ACHN (cell line): ENCODE results near the gene TXNDC9.
"Not testable (repeated sequence)": the region's sequence is repeated elsewhere in the genome, so short reads cannot be mapped to it uniquely, and the experiment has no call there.

ENCODE experiments used
- DNase-seq: peaks from one replicate; pipeline ENCODE4 v3.0.0-alpha.2; 2015
- in situ Hi-C: cut with HindIII; loops from 2 replicates; pipeline ENCODE4 v1.10.0; 2017; ENCODE audit warnings: low sequenced_read_pairs, low pct_ligation_motif_present, low pct_unique_long_range_greater_than_20kb

TXNDC9 gene, protein sequence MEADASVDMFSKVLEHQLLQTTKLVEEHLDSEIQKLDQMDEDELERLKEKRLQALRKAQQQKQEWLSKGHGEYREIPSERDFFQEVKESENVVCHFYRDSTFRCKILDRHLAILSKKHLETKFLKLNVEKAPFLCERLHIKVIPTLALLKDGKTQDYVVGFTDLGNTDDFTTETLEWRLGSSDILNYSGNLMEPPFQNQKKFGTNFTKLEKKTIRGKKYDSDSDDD

GRCh38 chr2:99335911-99336803 is at the start of gene TXNDC9:
Gene TXNDC9, minus strand, starts transcription at chr2:99336333. Its CDS starts 3,123 bp downstream, at chr2:99333210.
- peak; percentile 100 for DNase-seq
- in situ Hi-C loops: no loop called here

DNA sequence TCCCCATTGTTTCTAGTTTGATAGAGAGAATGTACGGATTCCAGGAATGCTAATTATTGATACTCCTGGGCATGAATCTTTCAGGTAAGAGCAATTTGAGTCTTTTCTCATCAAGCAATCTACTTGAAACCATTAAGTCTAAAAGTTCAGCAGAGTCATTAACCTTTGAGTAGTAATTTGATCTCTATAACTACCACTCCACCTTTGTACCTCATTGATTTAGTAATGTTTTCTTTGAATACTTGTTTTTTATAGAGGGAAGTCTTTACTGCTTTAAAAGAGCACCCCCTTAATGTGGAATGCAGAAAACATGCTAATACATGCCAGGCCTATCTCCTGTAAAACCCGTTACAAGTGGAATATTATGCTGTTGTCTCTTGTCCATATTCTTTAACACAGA is 46.0 kb upstream of the TXNDC9 start:
- in situ Hi-C loops: no loop called here
- DNase-seq: no peak

DNA sequence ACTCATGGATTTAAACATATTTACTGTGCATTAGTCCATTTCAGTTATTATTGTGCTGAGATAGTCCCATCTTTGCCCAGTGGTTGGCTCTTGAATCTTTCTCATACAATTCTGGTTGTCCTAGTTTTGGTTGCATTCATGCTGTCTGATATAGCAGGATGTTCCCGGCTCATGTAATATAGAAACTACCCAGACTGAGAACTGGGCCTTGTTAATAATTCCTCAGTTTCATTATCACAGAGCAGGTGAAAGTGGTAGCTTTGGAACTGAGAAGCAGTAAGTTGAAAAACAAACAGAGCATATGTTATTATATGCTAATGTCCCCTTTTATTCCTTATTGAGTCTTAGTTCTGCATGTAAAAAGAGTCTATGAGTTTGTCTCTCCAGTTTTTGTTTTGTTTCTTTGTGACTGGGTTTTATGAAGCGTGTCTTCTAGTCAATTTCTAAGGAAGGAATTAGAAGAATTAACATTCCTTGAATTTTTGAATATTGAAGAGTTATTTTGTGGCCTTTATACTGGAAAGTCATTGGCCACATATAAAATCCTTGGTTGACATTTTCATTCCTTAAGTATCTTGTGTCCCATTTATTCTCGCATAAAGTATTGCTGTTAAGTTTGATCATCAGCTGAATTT is 44.4 kb upstream of the TXNDC9 start:
- DNase-seq: no peak

DNA sequence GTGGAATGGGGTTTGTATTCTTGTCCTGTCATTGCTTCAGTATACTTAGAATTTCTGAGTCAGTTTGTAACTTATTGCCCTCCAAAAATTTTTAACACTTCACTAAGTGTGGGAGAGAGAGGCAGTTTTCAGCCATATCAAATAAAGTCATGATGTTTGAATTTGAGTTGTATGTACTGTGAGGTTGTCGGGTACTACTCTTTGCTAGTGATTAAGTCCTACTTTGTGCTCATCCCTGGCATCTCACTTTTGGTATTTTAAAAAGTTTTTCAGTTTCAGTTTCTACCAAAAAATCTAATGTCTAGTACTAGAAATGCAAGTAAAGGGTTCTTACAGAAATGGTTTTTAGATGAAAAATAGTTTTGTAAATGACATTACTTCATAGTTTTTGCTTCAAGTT is 41.7 kb upstream of the TXNDC9 start:
- DNase-seq: no peak
- in situ Hi-C loops: no loop called here

More for the DNA sequence above, 44.4 kb upstream of the TXNDC9 start:
- in situ Hi-C loops: no loop called here

DNA sequence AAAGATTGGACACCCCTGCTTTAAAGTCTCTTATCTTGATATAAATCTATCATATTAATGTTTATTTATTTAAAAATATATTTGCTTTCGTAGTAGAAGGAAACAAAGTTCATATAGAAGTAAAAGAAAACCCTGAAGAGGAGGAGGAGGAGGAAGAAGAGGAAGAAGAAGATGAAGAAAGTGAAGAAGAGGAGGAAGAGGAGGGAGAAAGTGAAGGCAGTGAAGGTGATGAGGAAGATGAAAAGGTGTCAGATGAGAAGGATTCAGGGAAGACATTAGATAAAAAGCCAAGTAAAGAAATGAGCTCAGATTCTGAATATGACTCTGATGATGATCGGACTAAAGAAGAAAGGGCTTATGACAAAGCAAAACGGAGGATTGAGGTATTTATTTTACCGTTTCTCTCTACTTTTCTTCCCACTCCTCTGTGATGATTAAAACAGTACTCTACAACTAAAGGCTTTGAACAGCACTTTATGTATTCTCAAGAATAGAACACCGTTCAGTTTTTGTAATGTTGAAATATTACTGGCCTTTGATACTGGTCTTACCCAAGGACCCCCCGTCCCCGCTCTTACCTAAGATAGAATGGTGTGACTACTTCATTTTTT is 40.2 kb upstream of the TXNDC9 start:
- in situ Hi-C loops: no loop called here
- no peak for DNase-seq

GRCh38 chr2:99374747-99375146 is 38.6 kb upstream of the TXNDC9 start:
- no peak for DNase-seq
- in situ Hi-C loops: no loop called here

DNA sequence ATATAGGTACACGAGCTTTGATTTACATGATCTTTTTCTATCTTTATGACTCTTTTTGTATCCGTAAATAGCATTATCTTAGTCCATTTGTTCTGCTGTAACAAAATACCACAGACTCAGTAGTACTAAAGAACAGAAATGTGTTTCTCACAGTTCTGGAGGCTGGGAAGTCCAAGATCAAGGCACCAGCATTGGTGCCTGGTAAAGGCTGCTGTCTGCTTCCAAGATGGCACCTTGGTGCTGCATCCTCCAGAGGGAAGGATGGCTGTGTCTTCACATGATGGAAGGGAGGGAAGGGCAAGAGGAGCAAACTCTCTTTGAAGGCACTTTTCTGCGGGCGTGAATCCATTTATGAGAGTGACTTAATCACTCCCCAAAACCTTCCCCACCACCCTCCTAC is 37.0 kb upstream of the TXNDC9 start:
- in situ Hi-C loops: no loop called here
- DNase-seq: no peak

- DNase-seq, in situ Hi-C loops: not testable (repeated sequence)
Observed at GRCh38 chr2:99368854-99369253, 32.7 kb upstream of the TXNDC9 start.

DNA sequence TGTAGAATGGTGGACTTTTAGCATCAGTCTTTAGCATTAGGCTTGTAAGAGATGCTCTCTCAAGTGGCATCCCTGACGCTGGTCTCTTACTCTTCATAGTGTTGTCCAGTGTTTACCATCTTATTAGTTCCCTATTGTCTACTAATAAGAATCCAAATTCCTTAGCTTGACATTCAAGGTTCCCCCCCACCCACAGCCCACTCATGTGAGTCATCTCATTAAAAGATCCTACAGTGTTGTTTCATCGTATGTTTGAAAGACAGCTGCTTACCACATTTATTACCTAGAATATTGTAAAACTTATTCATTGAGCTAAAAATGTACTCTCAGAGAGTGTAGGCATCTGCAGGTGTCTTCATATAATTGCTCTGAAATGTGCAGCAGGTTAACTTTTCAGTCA is 29.5 kb upstream of the TXNDC9 start:
- in situ Hi-C loops: no loop called here
- DNase-seq: no peak

- in situ Hi-C loops: no loop called here
Observed at GRCh38 chr2:99356853-99357252, 20.7 kb upstream of the TXNDC9 start.

DNA sequence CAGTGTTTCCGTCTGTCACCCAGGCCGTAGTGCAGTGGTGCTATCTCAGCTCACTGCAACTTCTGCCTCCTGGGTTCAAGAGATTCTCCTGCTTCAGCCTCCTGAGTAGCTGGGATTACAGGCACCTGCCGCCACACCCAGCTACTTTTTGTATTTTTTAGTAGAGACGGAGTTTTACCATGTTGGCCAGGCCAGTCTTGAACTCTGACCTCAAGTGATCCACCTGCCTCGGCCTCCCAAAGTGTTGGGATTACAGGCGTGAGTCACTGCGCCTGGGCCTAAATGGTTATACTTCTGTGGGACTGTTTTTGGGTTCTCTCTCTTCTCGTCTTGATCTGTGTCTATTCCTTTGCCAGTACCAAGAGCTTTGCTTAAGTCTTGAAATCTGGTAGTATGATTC is 18.7 kb upstream of the TXNDC9 start:
- in situ Hi-C loops, DNase-seq: not testable (repeated sequence)

More at GRCh38 chr2:99356853-99357252, 20.7 kb upstream of the TXNDC9 start:
- DNase-seq: no peak

DNA sequence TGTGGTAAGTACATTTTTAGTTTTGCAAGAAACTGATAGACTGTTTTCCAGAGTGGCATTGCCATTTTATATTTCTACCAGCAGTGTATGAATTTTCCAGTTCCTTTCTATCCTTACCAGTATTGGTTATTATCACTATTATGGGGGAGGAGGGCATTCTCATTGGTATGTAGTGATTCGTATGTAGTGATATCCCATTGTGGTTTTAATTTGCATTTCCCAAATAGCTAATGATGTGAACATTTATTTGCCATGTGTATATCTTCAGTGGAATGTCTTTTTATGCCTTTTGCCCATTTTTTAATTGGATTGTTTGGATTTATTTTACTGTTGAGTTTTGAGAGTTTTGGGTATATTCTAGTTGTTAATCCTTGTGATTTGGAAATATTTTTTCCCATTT is 17.9 kb upstream of the TXNDC9 start:
- DNase-seq: no peak
- in situ Hi-C loops: no loop called here

GRCh38 chr2:99350194-99350593 is 14.1 kb upstream of the TXNDC9 start:
- DNase-seq: no peak
- in situ Hi-C loops: no loop called here

GRCh38 chr2:99348173-99348572 is 12.0 kb upstream of the TXNDC9 start:
- no peak for DNase-seq

GRCh38 chr2:99346218-99346617 is 10.1 kb upstream of the TXNDC9 start:
- no peak for DNase-seq
- in situ Hi-C loops: no loop called here

More at GRCh38 chr2:99348173-99348572, 12.0 kb upstream of the TXNDC9 start:
- in situ Hi-C loops: no loop called here

- DNase-seq, in situ Hi-C loops: not testable (repeated sequence)
Observed at GRCh38 chr2:99345446-99345845, 9.3 kb upstream of the TXNDC9 start.

DNA sequence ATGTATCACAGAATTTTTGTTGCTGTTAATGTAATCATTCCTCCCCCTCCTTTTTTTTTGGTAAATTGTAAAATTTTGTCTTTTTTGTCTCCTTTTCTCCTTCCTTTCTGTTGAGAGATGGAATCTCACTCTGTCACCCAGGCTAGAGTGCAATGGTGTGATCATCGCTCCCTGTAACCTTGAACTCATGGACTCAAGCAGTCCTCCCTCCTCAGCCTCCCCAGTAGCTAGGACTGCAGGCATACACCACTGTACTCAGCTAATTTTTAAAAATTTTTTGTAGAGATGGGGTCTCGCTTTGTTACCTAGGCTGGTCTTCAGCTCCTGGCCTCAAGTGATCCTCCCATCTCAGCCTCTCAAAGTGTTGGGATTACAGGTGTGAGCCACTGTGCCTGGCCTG is 6.4 kb upstream of the TXNDC9 start:
- in situ Hi-C loops: no loop called here
- DNase-seq: no peak

DNA sequence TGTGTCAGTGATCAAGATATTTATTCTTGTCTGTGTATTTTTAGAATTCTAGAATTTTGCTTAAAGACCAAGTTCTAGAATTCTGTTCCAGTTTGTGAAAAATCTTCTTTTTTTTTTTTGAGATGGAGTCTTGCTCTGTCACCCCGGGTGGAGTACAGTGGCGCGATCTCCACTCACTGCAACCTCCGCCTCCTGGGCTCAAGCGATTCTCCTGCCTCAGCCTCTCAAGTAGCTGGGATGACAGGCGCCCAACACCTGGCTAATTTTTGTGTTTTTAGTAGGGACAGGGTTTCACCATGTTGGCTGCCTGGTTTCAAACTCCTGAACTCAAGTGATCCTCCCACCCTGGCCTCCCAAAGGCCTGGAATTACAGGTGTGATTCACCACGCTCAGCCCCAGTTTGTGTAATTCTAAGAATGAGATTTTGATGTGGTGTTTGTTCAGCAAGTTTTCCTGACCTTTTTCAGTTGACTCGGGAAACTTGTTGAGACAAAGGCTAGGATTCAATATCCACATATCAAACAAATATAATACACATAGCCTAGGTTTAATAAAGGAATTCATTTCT is 4.6 kb upstream of the TXNDC9 start:
- in situ Hi-C loops: no loop called here
- no peak for DNase-seq
